Fibroblast of the aortic adventitia (primary cell): ENCODE measurements around the gene GPR108. TPM values are rescaled to one million over a fixed set of nuclear protein-coding genes. Genes with fewer than 3 reads are reported as not detected.

ENCODE experiments used
- DNase-seq: peaks from one replicate; pipeline ENCODE4 v3.0.0-alpha.2; 2010; ENCODE audit warnings: low read depth
- H3K4me3 ChIP-seq: 2 replicates; pipeline ENCODE4 v1.5.1; 2011; ENCODE audit warnings: low read depth, mild to moderate bottlenecking, control low read depth, low read length, moderate library complexity
- CTCF ChIP-seq: IDR thresholded peaks from 2 replicates; pipeline ENCODE4 v1.5.1; 2011; ENCODE audit warnings: mild to moderate bottlenecking, low read length, control low read depth, inconsistent platforms; ENCODE audit not compliant: insufficient read depth
- total RNA-seq: library from RNA; depleted of rRNA; stranded (reverse); fragments of >200 nt; gene quantifications from 2 replicates; pipeline ENCODE4 v1.2.3, GENCODE V29; 2012; ENCODE audit warnings: low replicate concordance

Gene GPR108
- total RNA-seq, 1 donor: 32.5 TPM

DNA sequence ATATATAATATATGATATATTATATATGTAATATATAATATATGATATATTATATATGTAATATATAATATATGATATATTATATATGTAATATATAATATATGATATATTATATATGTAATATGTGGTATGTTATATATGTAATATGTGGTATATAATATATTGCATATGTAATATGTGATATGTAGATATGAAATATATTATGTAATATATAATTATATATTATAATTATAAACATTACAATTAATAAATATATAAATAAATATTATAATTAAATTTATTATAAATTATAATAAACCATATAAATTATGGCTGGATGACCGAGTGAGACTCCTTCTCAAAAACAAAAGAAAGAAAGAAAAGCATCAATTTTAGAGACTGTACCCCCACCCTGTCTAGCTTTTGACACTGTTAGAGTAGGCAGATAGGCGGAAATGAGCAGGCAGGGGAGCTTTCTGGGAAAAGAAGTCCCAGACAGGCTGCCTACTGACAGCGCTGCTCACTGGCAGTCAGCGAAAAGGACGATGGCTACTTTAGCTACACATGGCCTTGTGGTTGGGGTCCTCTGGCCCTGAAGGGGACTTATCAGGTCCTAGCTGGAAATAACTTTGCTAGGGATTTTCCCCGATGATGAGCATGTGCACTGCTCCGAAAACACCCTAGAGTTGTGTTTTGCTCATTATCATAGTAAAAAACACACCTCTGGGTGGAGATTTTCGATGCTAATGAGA, 36.6 kb downstream of the GPR108 start:
- TF ChIP-seq CTCF: no peak
- H3K4me3 ChIP-seq: no peak overlapping the region
- DNase-seq: no peak

DNA sequence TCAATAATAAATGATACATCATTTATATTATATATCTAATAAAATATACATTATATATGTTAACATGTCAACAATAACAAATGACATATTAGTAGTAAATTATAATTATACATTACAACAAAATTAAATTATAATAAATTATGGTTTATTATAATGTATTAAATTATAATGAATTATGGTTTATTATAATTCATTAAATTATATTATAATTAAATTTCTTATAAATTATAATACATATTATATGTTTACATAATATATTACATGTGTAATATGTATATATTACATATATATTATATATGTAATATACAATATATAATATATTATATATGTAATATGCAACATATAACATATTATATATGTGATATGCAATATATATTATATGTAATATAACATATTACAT, 37.4 kb downstream of the GPR108 start:
- no peak overlapping the region for H3K4me3 ChIP-seq
- no peak for DNase-seq
- no peak for TF ChIP-seq CTCF

GRCh38 chr19:6697291-6697690, 40.1 kb downstream of the GPR108 start:
- H3K4me3 ChIP-seq: no peak overlapping the region
- no peak for TF ChIP-seq CTCF
- DNase-seq: no peak

GRCh38 chr19:6696239-6696820, 41.0 kb downstream of the GPR108 start:
- no peak for DNase-seq
- no peak overlapping the region for H3K4me3 ChIP-seq
- TF ChIP-seq CTCF: no peak

DNA sequence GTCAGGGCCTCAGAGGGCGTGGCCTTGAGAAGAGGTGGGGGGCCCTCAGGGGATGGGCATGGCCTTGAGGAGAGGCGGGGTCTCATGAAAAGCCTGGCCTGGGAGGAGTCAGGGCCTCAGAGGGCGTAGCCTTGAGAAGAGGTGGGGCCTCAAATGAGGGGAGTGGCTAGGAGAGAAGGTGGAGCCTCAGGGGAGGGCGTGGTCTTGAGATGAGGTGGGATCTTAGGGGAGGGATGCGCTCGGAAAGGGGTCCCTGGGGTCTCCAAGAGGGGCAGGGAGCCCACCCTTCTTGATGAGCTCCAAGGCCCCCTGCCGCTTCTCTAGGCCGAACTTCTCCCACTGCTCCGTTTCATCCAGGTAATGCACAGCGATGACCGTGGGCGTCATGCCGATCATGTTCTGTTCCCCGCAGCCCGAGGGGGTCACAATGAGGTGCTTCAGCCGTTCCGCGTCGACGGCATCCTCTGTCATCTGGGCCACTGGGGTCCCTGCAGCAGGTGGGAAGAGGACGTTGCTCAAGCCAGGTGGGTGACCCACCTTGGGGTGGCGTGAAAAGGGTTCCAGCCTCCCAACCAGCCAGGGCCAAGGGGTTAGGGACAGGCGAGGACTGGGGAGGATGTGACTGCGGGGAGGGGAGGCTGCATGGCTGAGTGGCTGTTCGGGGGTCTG, 43.1 kb downstream of the GPR108 start:
- DNase-seq: no peak
- H3K4me3 ChIP-seq: no peak overlapping the region
- TF ChIP-seq CTCF: no peak

- no peak for TF ChIP-seq CTCF
- H3K4me3 ChIP-seq: no peak overlapping the region
- no peak for DNase-seq
These were observed 43.7 kb downstream of the GPR108 start for GRCh38 chr19:6693681-6694080.
